ENCODE results near the gene HCN3.

DNA sequence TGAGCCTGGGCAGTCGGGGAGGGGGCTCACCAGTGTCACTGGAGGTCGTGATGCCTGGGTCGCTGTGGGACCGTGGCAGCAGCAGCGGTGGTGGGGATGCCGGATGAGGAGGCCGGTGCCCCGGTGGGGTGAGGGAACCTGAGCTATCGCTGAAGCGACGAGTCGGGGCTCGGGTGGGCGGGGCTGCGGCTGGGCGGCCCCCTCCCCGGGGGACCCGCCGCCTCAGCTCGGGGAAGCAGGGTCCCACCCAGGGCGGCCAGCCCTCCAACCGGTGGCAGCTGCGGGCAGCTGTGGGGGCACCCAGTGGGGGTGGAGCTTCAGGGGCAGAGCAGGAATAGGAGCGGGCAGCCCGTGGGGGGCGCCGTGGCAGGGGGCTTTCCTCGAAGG is 27.0 kb upstream of the HCN3 start:
- TF ChIP-seq EZH2 (IDR thresholded peaks at IDR 0.05; ENCODE audit: borderline replicate concordance, low read length), result no peak
- TF ChIP-seq CTCF (IDR thresholded peaks at IDR 0.05; ENCODE audit: low read length), result no peak
